A673 (cell line): ENCODE measurements around the gene ATP8B4.

Experiments used
- EZH2 ChIP-seq: fragments of 200-600 bp; sonication (generic); IDR thresholded peaks from 2 replicates; pipeline ENCODE4 v1.6.1; 2017; ENCODE audit warnings: borderline replicate concordance, low read depth, mild to moderate bottlenecking, mixed read lengths, antibody characterized with exemption, low read length; ENCODE audit not compliant: poor library complexity, severe bottlenecking
- TF ChIP-seq, protein P1 (sequence below): fragments of 300-800, 200-600 bp; sonication (generic); conservative IDR thresholded peaks from 2 replicates; pipeline ENCODE4 v1.5.1; 2017; ENCODE audit warnings: low read depth, mild to moderate bottlenecking, antibody characterized with exemption, low read length, moderate library complexity, mixed read lengths

DNA sequence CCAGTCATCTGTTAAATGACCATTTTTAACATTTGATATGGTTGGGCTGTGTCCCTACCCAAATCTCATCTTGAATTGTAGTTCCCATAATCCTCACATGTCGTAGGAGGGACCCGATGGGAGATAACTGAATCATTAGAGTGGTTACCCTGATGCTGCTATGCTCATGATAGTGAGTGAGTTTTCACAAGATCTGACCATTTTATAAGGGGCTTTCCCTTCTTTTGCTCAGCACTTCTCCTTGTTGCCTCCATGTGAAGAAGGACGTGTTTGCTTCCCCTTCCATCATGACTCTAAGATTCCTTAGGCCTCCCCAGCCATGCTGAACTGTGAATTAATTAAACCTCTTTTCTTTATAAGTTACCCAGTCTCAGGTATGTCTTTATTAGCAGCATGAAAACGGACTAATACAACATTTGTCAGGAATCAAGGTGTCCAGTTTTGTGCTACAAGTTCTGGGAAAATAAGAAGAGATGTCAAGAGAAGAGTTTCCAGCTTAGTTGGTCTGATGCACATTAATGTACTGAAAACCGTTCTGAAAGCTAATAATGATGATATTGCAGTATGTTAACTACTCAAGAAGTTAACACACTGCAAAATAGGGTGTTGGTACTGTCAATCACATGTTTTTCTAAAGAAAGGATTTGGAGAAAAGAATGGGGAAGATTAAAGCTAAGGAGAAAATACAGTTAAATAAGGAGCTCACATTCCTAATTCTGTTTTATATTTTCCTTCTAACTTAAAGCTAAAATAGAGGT, 67.9 kb downstream of the ATP8B4 start:
- TF ChIP-seq, protein P1, sequence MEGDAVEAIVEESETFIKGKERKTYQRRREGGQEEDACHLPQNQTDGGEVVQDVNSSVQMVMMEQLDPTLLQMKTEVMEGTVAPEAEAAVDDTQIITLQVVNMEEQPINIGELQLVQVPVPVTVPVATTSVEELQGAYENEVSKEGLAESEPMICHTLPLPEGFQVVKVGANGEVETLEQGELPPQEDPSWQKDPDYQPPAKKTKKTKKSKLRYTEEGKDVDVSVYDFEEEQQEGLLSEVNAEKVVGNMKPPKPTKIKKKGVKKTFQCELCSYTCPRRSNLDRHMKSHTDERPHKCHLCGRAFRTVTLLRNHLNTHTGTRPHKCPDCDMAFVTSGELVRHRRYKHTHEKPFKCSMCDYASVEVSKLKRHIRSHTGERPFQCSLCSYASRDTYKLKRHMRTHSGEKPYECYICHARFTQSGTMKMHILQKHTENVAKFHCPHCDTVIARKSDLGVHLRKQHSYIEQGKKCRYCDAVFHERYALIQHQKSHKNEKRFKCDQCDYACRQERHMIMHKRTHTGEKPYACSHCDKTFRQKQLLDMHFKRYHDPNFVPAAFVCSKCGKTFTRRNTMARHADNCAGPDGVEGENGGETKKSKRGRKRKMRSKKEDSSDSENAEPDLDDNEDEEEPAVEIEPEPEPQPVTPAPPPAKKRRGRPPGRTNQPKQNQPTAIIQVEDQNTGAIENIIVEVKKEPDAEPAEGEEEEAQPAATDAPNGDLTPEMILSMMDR = no peak
- no peak for TF ChIP-seq EZH2
